Uterus (tissue), 4 donors: ENCODE results near the gene CDAN1. TPM values are rescaled to one million over a fixed set of nuclear protein-coding genes. Genes with fewer than 3 reads are reported as not detected.
"Not testable (repeated sequence)": the region's sequence is repeated elsewhere in the genome, so short reads cannot be mapped to it uniquely, and the experiment has no call there.

Experiments used
- DNase-seq, 2 donors: peaks; one replicate each; pipeline ENCODE4 v3.0.0-alpha.2; 2019 to 2020
- H3K27ac ChIP-seq, 2 donors: fragments of 200-600 bp; sonication (generic); 1 replicate in 1 of 2; 2 replicates in 1 of 2; pipeline ENCODE4 v1.5.1; 2016 to 2018
- H3K27me3 ChIP-seq, 2 donors: fragments of 200-600 bp; sonication (generic); one replicate each; pipeline ENCODE4 v1.5.1; 2018 to 2019; ENCODE audit warnings: control low read depth in 1 of 2
- H3K36me3 ChIP-seq, 2 donors: fragments of 200-600 bp; sonication (generic); one replicate each; pipeline ENCODE4 v1.5.1; 2019; ENCODE audit warnings: control low read depth in 1 of 2
- H3K4me1 ChIP-seq, 2 donors: fragments of 200-600 bp; sonication (generic); one replicate each; pipeline ENCODE4 v1.5.1; 2018 to 2019; ENCODE audit warnings: control low read depth in 1 of 2
- H3K4me3 ChIP-seq, 2 donors: fragments of 200-600 bp; sonication (generic); 1 replicate in 1 of 2; 2 replicates in 1 of 2; pipeline ENCODE4 v1.5.1; 2018 to 2019; ENCODE audit warnings: mild to moderate bottlenecking in 1 of 2
- H3K9me3 ChIP-seq, 2 donors: fragments of 200-600 bp; sonication (generic); one replicate each; pipeline ENCODE4 v1.5.1; 2019; ENCODE audit warnings: control low read depth in 1 of 2
- POLR2A ChIP-seq, 2 donors: fragments of 450-650 bp; IDR thresholded peaks; one replicate each; pipeline ENCODE4 v1.6.1; 2016; ENCODE audit warnings: antibody characterized with exemption in 2 of 2, mild to moderate bottlenecking in 1 of 2, moderate library complexity in 1 of 2
- intact Hi-C: fragments of 100-400 bp; cut with DNase I; formaldehyde crosslinking; loops from one replicate; pipeline ENCODE4 v1.15.1; 2023; ENCODE audit warnings: low total_unique reads
- total RNA-seq, 4 donors: library from RNA; depleted of rRNA in 3 of 4; stranded (reverse); fragments of >200 nt in 3 of 4; gene quantifications; one replicate each; pipeline versions ENCODE4 v1.1.0 to v1.2.4, GENCODE V29; 2014 to 2023
- TF ChIP-seq, protein P1 (sequence below), 4 experiments: fragments of 200-600 bp in 2 of 4; fragments of 450-650 bp in 2 of 4; sonication (generic) in 2 of 4; IDR thresholded peaks; one replicate each; pipeline ENCODE4 v1.5.1; 2016 to 2019; ENCODE audit warnings: antibody characterized with exemption in 4 of 4, mild to moderate bottlenecking in 2 of 4, moderate library complexity in 1 of 4
- donor health status: DM: yes; HTN: yes; CAD: no.

Gene CDAN1
- total RNA-seq, 4 donors from 2014 or later = 11.3 to 31.2 (median 19.5) TPM

DNA sequence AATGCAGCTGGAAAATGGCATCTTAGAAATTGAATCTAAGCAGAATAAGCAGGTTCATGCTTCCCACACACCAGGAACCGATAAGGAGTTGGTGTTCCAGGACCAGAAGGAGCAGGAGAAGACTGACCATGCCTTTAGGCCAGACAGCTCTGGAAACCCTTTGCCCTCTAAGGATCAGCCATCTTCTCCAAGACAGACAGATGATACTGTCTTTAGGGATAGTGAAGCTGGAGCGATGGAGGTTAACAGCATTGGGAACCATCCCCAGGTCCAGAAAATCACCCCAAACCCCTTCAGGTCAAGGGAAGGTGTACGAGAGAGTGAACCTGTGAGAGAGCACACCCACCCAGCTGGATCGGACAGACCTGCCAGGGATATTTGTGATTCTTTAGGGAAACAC, 49.2 kb downstream of the CDAN1 start:
- no peak overlapping the region for H3K27ac ChIP-seq
- no peak for DNase-seq
- no peaks in the 10 kb centered on the region for H3K27me3 ChIP-seq
- H3K4me3 ChIP-seq = no peak overlapping the region
- no peaks in the 10 kb centered on the region for H3K9me3 ChIP-seq
- H3K4me1 ChIP-seq = no peaks in the 10 kb centered on the region
- H3K36me3 ChIP-seq = no peaks in the 10 kb centered on the region
- intact Hi-C loops = no loop called here
- TF ChIP-seq POLR2A (IDR thresholded peaks at IDR 0.05) = no peak

DNA sequence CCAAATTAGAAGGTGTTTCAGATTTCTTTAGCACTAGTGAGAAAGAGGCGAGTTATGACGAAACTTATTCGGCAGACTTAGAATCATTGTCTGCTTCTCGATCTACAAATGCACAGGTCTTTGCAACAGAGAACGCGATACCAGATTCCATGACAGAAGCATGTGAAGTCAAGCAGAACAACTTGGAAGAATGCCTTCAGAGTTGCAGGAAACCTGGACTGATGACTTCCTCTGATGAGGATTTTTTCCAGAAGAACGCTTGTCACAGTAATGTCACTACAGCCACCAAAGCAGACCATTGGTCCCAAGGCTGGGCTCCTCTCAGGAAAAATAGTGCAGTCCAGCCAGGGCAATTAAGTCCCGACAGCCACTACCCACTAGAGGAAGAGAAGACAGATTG, 50.6 kb downstream of the CDAN1 start:
- Histone ChIP-seq H3K9me3 (no peaks in the 10 kb centered on the region), H3K27me3 (no peaks in the 10 kb centered on the region), H3K36me3 (no peaks in the 10 kb centered on the region), H3K4me3 (no peak overlapping the region), H3K4me1 (no peaks in the 10 kb centered on the region), H3K27ac (no peak overlapping the region)
- TF ChIP-seq, protein P1, sequence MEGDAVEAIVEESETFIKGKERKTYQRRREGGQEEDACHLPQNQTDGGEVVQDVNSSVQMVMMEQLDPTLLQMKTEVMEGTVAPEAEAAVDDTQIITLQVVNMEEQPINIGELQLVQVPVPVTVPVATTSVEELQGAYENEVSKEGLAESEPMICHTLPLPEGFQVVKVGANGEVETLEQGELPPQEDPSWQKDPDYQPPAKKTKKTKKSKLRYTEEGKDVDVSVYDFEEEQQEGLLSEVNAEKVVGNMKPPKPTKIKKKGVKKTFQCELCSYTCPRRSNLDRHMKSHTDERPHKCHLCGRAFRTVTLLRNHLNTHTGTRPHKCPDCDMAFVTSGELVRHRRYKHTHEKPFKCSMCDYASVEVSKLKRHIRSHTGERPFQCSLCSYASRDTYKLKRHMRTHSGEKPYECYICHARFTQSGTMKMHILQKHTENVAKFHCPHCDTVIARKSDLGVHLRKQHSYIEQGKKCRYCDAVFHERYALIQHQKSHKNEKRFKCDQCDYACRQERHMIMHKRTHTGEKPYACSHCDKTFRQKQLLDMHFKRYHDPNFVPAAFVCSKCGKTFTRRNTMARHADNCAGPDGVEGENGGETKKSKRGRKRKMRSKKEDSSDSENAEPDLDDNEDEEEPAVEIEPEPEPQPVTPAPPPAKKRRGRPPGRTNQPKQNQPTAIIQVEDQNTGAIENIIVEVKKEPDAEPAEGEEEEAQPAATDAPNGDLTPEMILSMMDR (IDR thresholded peaks at IDR 0.05) = no peak
- TF ChIP-seq POLR2A (IDR thresholded peaks at IDR 0.05) = no peak
- intact Hi-C loops = no loop called here
- no peak for DNase-seq

DNA sequence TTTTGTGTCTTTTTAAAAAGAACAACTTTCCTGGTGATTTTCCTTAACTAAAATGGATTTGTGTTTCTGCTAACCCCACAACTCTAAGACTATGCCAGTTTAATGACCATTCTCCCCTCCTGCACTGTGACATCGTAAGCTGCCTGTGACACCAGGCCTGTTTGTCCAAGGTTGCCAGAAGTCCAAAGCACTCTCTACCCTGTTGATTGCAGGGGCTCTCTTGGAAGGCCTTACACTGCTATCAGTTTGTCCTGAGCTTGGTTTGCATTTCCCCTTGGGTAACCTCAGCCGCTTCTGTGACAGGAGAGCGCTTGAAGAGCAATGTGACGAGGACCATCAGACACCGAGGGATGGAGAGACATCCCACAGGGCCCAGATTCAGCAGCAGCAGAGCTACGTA, 55.8 kb downstream of the CDAN1 start:
- no peak for TF ChIP-seq POLR2A (IDR thresholded peaks at IDR 0.05)
- TF ChIP-seq, protein P1 (IDR thresholded peaks at IDR 0.05) = no peak
- Histone ChIP-seq H3K27me3 (no peaks in the 10 kb centered on the region), H3K4me3 (no peak overlapping the region), H3K9me3 (no peaks in the 10 kb centered on the region), H3K36me3 (no peaks in the 10 kb centered on the region), H3K4me1 (no peaks in the 10 kb centered on the region), H3K27ac (no peak overlapping the region)
- intact Hi-C loops = no loop called here
- DNase-seq = no peak

DNA sequence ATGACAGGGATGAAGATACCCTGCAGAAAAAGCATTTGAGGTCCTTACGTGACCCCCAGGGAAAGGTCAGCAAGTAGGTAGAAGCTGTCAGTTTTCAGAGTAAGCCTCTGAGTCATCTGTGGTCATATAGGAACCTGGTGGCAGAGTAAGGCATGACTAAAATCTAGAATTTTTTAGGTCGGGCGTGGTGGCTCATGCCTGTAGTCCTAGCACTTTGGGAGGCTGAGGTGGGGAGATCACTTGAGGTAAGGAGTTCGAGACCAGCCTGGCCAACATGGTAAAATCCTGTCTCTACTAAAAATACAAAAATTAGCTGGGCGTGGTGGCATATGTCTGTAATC, 56.8 kb downstream of the CDAN1 start:
- DNase-seq, intact Hi-C loops, H3K9me3 ChIP-seq, H3K27me3 ChIP-seq, H3K36me3 ChIP-seq, H3K27ac ChIP-seq, H3K4me3 ChIP-seq, H3K4me1 ChIP-seq: not testable (repeated sequence)

DNA sequence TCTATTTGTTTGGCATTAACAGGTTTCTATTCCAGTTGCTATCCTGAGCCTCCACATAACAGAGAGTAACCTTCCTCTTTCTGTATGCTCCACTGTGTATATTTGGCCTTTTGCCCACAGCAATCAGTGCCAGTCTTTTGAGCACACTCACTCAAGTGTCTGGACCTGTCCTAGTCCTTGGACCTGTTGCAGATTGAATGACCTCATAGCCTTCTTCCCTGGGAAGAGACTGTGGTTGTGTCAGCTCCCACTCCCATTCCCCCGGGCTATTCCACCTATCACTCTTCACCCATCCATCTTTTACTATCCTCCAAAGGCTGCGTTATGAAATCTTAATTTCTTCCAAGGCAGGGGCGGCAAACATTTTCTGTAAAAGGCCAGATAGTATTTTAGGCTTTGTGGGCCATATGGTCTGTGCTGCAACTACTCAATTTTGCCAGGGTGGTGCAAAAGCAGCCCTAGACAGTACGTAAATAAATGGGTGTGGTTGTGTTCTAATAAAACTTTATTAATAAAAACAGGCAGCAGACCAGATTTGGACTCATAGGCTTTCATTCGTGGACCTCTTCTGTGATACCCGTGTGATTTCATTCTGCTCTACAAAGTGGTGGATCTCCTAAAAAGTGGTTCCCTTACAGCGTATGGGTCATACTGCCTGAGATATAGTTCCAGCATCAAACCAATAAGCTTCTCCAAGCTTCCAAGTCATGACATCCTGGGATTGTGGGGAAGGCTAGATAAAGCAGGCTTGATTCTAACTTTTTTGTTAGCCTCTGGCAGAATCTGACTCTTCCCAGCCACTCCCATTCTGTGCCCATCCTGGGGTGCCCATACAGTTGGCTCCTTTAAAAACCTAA, 57.4 kb downstream of the CDAN1 start:
- Histone ChIP-seq H3K27ac (no peak overlapping the region), H3K4me3 (no peak overlapping the region), H3K4me1 (no peaks in the 10 kb centered on the region), H3K9me3 (no peaks in the 10 kb centered on the region), H3K27me3 (no peaks in the 10 kb centered on the region), H3K36me3 (no peaks in the 10 kb centered on the region)
- TF ChIP-seq, protein P1 (IDR thresholded peaks at IDR 0.05) = no peak
- TF ChIP-seq POLR2A (IDR thresholded peaks at IDR 0.05) = no peak
- DNase-seq = no peak
- intact Hi-C loops = no loop called here

DNA sequence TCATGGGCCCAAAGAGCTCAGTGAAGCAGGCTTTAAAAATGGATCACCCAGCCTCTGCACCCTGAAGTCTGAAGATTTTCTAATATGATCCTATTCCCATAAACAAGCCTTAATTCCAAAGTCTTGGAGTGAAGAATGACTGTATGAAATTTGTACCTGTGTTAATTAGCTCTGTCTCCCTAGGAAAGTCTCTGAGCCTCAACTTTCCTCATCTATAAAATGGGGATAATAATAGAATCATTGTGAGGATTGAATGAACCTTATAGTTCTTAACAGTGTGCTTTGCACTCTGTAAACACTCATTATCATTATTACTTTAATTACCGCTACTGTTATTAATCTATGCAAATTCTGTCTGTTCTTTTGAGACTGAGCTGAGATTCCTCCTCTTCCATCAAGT, 61.9 kb downstream of the CDAN1 start:
- Histone ChIP-seq H3K27ac (no peak overlapping the region), H3K27me3 (no peaks in the 10 kb centered on the region), H3K9me3 (no peaks in the 10 kb centered on the region), H3K4me1 (no peaks in the 10 kb centered on the region), H3K4me3 (no peak overlapping the region), H3K36me3 (no peaks in the 10 kb centered on the region)
- intact Hi-C loops = no loop called here
- no peak for DNase-seq
- TF ChIP-seq POLR2A (IDR thresholded peaks at IDR 0.05) = no peak
- TF ChIP-seq, protein P1 (IDR thresholded peaks at IDR 0.05) = no peak
